Vagina (tissue), 2 donors: ENCODE results near the gene ZNF101.

Experiments
- CTCF ChIP-seq, 3 experiments: fragments of 450-650 bp in 2 of 3; fragments of 200-600 bp in 1 of 3; sonication (generic) in 1 of 3; IDR thresholded peaks; one replicate each; pipeline ENCODE4 v1.5.1; 2017 to 2019; ENCODE audit warnings: antibody characterized with exemption in 3 of 3, mild to moderate bottlenecking in 2 of 3, moderate library complexity in 2 of 3
- POLR2A ChIP-seq, 2 donors: fragments of 450-650 bp; IDR thresholded peaks; one replicate each; pipeline ENCODE4 v1.6.1; 2017; ENCODE audit warnings: antibody characterized with exemption in 2 of 2, mild to moderate bottlenecking in 2 of 2, moderate library complexity in 2 of 2

GRCh38 chr19:19630426-19630825 is 38.2 kb upstream of the ZNF101 start:
- TF ChIP-seq CTCF (IDR thresholded peaks at IDR 0.05) (no peak), POLR2A (IDR thresholded peaks at IDR 0.05) (no peak)
